GM12878 (cell line): Measurements from ENCODE around the gene VEGFB. TPM values are rescaled to one million over a fixed set of nuclear protein-coding genes. Genes with fewer than 3 reads are reported as not detected.

Experiments
- BACH1 ChIP-seq: fragments of 450-650 bp; IDR thresholded peaks from 2 replicates; pipeline ENCODE4 v1.6.1; 2017; ENCODE audit warnings: mild to moderate bottlenecking, borderline replicate concordance
- CBFB ChIP-seq: IDR thresholded peaks from 2 replicates; pipeline ENCODE4 v1.6.1; 2016; ENCODE audit warnings: antibody characterized with exemption, low read depth
- GATAD2B ChIP-seq: fragments of 450-650 bp; conservative IDR thresholded peaks from 2 replicates; pipeline ENCODE4 v1.6.1; 2017; ENCODE audit warnings: low read depth, mild to moderate bottlenecking, moderate library complexity
- MYC ChIP-seq: IDR thresholded peaks from 2 replicates; pipeline ENCODE4 v1.6.1; 2011; ENCODE audit warnings: mild to moderate bottlenecking, low read length, moderate library complexity, inconsistent platforms; ENCODE audit not compliant: insufficient read depth, insufficient replicate concordance, insufficient read length, severe bottlenecking
- NRF1 ChIP-seq: conservative IDR thresholded peaks from 2 replicates; pipeline ENCODE4 v1.6.1; 2011; ENCODE audit warnings: mild to moderate bottlenecking, low read depth, low read length, improper control_type of control experiment
- POLR2AphosphoS2 ChIP-seq: IDR thresholded peaks from 2 replicates; pipeline ENCODE4 v1.6.1; 2011; ENCODE audit warnings: low read depth, mild to moderate bottlenecking, low read length, improper control_type of control experiment, moderate library complexity
- RCOR1 ChIP-seq: conservative IDR thresholded peaks from 2 replicates; pipeline ENCODE4 v1.6.1; 2012; ENCODE audit warnings: low read depth, low read length, improper control_type of control experiment
- RUNX3 ChIP-seq: IDR thresholded peaks from 2 replicates; pipeline ENCODE4 v1.6.1; 2012; ENCODE audit warnings: low read length, inconsistent platforms
- SMAD1 ChIP-seq: fragments of 450-650 bp; IDR thresholded peaks from 2 replicates; pipeline ENCODE4 v1.6.1; 2018; ENCODE audit warnings: mild to moderate bottlenecking, low read depth; ENCODE audit not compliant: partially characterized antibody
- SPI1 ChIP-seq: IDR thresholded peaks from 2 replicates; pipeline ENCODE4 v1.6.1; 2011; ENCODE audit warnings: low read depth, mild to moderate bottlenecking, low read length, moderate library complexity, borderline replicate concordance; ENCODE audit not compliant: insufficient read depth
- SRF ChIP-seq, 2 experiments: IDR thresholded peaks; 2 replicates each; pipeline ENCODE4 v1.6.1; 2011; ENCODE audit warnings: low read depth in 2 of 2, low read length in 2 of 2, mild to moderate bottlenecking in 1 of 2, moderate library complexity in 1 of 2
- STAT1 ChIP-seq: fragments of 450-650 bp; conservative IDR thresholded peaks from 2 replicates; pipeline ENCODE4 v1.6.1; 2014; ENCODE audit warnings: antibody characterized with exemption, mild to moderate bottlenecking
- SUZ12 ChIP-seq: fragments of 200-600 bp; sonication (generic); IDR thresholded peaks from one replicate; pipeline ENCODE4 v1.6.1; 2018; ENCODE audit warnings: antibody characterized with exemption, mild to moderate bottlenecking; ENCODE audit not compliant: unreplicated experiment
- ZNF207 ChIP-seq: fragments of 450-650 bp; IDR thresholded peaks from 2 replicates; pipeline ENCODE4 v1.6.1; 2014; ENCODE audit warnings: antibody characterized with exemption, mild to moderate bottlenecking, borderline replicate concordance
- ZNF274 ChIP-seq: IDR thresholded peaks from one replicate; pipeline ENCODE4 v1.8.0; 2011; ENCODE audit not compliant: insufficient read length, insufficient read depth
- polyA plus RNA-seq, 11 experiments: library from polyadenylated mRNA; depleted of rRNA in 4 of 11; unstranded in 6 of 11; stranded (reverse) in 5 of 11; fragments of >200 nt; fragmentation: Nextera tagmentation in 4 of 11; fragmentation: Illumina TruSeq in 1 of 11; extraction: Ambion mirVana in 4 of 11; extraction: Trizol in 1 of 11; gene quantifications; 1 replicate in 1 of 11; 2 replicates in 10 of 11; pipeline versions ENCODE4 v1.2.1 to v1.2.3, GENCODE V29; 2011 to 2016; ENCODE audit warnings: inconsistent platforms in 2 of 11, missing spikeins in 2 of 11, low read depth in 1 of 11
- total RNA-seq, 4 experiments: library from RNA; depleted of rRNA in 3 of 4; stranded (reverse); fragments of >200 nt in 3 of 4; fragmentation: Illumina TruSeq in 1 of 4; extraction: Trizol in 1 of 4; gene quantifications; 2 replicates each; pipeline versions ENCODE4 v1.2.1 to v1.2.3, GENCODE V29; 2013 to 2021
- TF ChIP-seq, protein P1 (sequence below): fragments of 450-650 bp; IDR thresholded peaks from 2 replicates; pipeline ENCODE4 v1.6.1; 2017; ENCODE audit warnings: mild to moderate bottlenecking, moderate library complexity
- TF ChIP-seq, protein P2 (sequence below): IDR thresholded peaks from 2 replicates; pipeline ENCODE4 v1.6.1; 2012; ENCODE audit warnings: low read depth, low read length, improper control_type of control experiment
- TF ChIP-seq, protein P3 (sequence below): fragments of 450-650 bp; IDR thresholded peaks from 2 replicates; pipeline ENCODE4 v1.6.1; 2017; ENCODE audit warnings: mild to moderate bottlenecking

Gene VEGFB
- total and polyA plus RNA-seq, 10 of the 15 experiments (the other 5 are each of a cell fraction or from before 2014, with no cell fraction given), result 7.0 to 75.8 (median 20.3) TPM

DNA sequence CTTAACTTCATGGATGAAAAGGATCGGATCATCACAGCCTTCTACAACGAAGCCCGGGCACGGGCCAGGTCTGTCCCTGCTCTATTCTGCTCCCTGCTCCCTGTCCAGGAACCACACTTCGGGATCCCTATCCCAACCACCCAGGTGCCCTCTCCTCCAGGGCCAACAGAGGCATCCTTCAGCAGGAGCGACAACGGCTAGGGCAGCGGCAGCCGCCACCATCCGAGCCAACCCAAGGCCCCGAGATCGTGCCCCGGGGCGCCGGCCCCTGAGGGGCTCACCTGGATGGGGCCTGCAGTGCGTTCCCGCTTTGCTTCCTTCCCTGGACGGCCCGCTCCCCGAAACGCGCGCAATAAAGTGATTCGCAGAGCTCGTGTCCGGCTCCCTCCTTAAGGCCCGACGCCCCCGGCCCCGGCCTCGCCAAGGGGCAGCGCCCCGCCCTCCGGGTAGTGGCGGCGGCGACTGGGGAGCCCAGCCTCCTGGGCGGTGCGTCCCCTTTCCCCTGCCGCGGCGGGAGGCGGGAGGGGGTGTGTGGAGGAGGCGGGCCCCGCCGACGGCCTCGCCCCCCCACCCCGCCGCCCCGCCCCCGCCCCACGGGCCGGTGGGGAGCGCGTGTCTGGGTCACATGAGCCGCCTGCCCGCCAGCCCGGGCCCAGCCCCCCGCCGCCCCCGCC is at the start of gene VEGFB (continued):
- TF ChIP-seq, protein P1, sequence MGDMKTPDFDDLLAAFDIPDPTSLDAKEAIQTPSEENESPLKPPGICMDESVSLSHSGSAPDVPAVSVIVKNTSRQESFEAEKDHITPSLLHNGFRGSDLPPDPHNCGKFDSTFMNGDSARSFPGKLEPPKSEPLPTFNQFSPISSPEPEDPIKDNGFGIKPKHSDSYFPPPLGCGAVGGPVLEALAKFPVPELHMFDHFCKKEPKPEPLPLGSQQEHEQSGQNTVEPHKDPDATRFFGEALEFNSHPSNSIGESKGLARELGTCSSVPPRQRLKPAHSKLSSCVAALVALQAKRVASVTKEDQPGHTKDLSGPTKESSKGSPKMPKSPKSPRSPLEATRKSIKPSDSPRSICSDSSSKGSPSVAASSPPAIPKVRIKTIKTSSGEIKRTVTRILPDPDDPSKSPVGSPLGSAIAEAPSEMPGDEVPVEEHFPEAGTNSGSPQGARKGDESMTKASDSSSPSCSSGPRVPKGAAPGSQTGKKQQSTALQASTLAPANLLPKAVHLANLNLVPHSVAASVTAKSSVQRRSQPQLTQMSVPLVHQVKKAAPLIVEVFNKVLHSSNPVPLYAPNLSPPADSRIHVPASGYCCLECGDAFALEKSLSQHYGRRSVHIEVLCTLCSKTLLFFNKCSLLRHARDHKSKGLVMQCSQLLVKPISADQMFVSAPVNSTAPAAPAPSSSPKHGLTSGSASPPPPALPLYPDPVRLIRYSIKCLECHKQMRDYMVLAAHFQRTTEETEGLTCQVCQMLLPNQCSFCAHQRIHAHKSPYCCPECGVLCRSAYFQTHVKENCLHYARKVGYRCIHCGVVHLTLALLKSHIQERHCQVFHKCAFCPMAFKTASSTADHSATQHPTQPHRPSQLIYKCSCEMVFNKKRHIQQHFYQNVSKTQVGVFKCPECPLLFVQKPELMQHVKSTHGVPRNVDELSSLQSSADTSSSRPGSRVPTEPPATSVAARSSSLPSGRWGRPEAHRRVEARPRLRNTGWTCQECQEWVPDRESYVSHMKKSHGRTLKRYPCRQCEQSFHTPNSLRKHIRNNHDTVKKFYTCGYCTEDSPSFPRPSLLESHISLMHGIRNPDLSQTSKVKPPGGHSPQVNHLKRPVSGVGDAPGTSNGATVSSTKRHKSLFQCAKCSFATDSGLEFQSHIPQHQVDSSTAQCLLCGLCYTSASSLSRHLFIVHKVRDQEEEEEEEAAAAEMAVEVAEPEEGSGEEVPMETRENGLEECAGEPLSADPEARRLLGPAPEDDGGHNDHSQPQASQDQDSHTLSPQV, result no peak
- TF ChIP-seq POLR2AphosphoS2, result peak; percentile 11; the same call in 1 of the 2 replicates
- TF ChIP-seq ZNF207, result no peak
- no peak for TF ChIP-seq NRF1
- TF ChIP-seq MYC, result no peak
- no peak for TF ChIP-seq SPI1
- no peak for TF ChIP-seq BACH1
- TF ChIP-seq SMAD1, result no peak
- TF ChIP-seq RCOR1, result no peak
- TF ChIP-seq, protein P2, sequence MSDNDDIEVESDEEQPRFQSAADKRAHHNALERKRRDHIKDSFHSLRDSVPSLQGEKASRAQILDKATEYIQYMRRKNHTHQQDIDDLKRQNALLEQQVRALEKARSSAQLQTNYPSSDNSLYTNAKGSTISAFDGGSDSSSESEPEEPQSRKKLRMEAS, result no peak
- no peak for TF ChIP-seq ZNF274
- TF ChIP-seq, protein P3, sequence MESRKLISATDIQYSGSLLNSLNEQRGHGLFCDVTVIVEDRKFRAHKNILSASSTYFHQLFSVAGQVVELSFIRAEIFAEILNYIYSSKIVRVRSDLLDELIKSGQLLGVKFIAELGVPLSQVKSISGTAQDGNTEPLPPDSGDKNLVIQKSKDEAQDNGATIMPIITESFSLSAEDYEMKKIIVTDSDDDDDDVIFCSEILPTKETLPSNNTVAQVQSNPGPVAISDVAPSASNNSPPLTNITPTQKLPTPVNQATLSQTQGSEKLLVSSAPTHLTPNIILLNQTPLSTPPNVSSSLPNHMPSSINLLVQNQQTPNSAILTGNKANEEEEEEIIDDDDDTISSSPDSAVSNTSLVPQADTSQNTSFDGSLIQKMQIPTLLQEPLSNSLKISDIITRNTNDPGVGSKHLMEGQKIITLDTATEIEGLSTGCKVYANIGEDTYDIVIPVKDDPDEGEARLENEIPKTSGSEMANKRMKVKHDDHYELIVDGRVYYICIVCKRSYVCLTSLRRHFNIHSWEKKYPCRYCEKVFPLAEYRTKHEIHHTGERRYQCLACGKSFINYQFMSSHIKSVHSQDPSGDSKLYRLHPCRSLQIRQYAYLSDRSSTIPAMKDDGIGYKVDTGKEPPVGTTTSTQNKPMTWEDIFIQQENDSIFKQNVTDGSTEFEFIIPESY, result no peak
- TF ChIP-seq GATAD2B, result 0 out of 2 replicates have a peak, but pooled peaks have one; percentile 23
- no peak for TF ChIP-seq CBFB
- TF ChIP-seq RUNX3, result no peak
- no peak for TF ChIP-seq SUZ12
- TF ChIP-seq STAT1, result no peak
- TF ChIP-seq SRF (IDR thresholded peaks at IDR 0.05; ENCODE audit: low read depth in 2 of 2, low read length in 2 of 2), result no peak
